ENCODE results near the gene MICAL1.

MICAL1 gene

DNA sequence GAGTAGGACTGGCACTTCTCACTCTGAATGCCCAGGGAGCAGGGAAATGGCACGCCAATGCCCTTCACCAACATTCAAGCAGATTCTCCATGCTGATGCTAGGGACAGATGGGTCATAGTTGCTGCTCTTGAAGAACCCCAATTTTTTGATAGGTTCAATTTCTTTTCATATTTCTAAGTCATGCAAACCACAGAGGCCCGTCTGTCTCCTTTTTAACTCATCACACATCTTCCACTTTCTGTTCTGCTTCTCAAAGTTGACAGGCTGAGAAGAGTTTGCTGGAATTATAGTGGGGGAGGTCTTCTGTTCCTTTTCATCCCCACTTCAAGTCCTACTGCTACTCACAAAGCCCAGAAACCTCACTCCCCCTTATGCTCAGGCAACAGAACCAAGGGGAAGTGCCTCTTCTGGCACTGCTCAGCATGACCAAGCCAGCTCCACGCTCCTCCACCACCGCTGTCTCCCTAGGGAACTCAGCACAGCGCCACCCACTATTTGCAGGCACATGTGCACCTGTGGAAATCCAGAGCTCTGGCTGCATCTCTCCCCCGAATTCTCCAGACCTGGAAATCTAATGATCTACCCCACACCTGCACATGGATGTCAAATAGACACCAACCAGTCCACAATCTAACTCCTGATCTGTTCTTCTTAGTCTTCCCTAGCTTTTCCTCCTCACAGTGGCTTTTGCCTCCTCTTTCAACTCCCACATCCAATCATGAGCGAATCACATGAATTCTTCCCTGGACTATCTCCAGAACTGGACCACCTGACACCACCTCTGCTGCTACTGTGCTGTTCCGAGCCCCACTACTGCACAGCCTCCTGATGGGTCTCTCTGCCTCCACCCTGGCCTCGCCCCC, 16.8 kb upstream of the MICAL1 start:
- H3K27ac ChIP-seq (replicated peaks) = no peak overlapping the region
- no peak for DNase-seq (ENCODE audit: low read depth in 1 of 2, low spot score in 1 of 2)
- no peaks in the 10 kb centered on the region for H3K27me3 ChIP-seq (ENCODE audit: insufficient read depth, poor library complexity, severe bottlenecking)
- no peak overlapping the region for H3K4me3 ChIP-seq (replicated peaks; ENCODE audit: insufficient read depth, low read length)
- TF ChIP-seq POLR2AphosphoS5 (IDR thresholded peaks at IDR 0.05; ENCODE audit: low read depth) (no peak), CTCF (IDR thresholded peaks at IDR 0.05; ENCODE audit: insufficient read depth, low read length) (no peak), GABPA (IDR thresholded peaks at IDR 0.05; ENCODE audit: low read depth) (no peak), SPI1 (IDR thresholded peaks at IDR 0.05; ENCODE audit: borderline replicate concordance, low read depth) (no peak)
- TF ChIP-seq, protein P1, sequence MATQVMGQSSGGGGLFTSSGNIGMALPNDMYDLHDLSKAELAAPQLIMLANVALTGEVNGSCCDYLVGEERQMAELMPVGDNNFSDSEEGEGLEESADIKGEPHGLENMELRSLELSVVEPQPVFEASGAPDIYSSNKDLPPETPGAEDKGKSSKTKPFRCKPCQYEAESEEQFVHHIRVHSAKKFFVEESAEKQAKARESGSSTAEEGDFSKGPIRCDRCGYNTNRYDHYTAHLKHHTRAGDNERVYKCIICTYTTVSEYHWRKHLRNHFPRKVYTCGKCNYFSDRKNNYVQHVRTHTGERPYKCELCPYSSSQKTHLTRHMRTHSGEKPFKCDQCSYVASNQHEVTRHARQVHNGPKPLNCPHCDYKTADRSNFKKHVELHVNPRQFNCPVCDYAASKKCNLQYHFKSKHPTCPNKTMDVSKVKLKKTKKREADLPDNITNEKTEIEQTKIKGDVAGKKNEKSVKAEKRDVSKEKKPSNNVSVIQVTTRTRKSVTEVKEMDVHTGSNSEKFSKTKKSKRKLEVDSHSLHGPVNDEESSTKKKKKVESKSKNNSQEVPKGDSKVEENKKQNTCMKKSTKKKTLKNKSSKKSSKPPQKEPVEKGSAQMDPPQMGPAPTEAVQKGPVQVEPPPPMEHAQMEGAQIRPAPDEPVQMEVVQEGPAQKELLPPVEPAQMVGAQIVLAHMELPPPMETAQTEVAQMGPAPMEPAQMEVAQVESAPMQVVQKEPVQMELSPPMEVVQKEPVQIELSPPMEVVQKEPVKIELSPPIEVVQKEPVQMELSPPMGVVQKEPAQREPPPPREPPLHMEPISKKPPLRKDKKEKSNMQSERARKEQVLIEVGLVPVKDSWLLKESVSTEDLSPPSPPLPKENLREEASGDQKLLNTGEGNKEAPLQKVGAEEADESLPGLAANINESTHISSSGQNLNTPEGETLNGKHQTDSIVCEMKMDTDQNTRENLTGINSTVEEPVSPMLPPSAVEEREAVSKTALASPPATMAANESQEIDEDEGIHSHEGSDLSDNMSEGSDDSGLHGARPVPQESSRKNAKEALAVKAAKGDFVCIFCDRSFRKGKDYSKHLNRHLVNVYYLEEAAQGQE (IDR thresholded peaks at IDR 0.05; ENCODE audit: insufficient replicate concordance, low read depth) = no peak

GRCh38 chr6:109471105-109471810, 15.7 kb upstream of the MICAL1 start:
- Histone ChIP-seq H3K27ac (replicated peaks) (no peak overlapping the region), H3K4me3 (replicated peaks; ENCODE audit: insufficient read depth, low read length) (no peak overlapping the region), H3K27me3 (ENCODE audit: insufficient read depth, poor library complexity, severe bottlenecking) (no peaks in the 10 kb centered on the region)
- no peak for DNase-seq (ENCODE audit: low read depth in 1 of 2, low spot score in 1 of 2)
- TF ChIP-seq SPI1 (IDR thresholded peaks at IDR 0.05; ENCODE audit: borderline replicate concordance, low read depth) (no peak), GABPA (IDR thresholded peaks at IDR 0.05; ENCODE audit: low read depth) (no peak), CTCF (IDR thresholded peaks at IDR 0.05; ENCODE audit: insufficient read depth, low read length) (no peak)
- TF ChIP-seq, protein P1 (IDR thresholded peaks at IDR 0.05; ENCODE audit: insufficient replicate concordance, low read depth) = no peak

- H3K27ac ChIP-seq (replicated peaks) = no peak overlapping the region
- H3K4me3 ChIP-seq (replicated peaks; ENCODE audit: insufficient read depth, low read length) = no peak overlapping the region
- no peaks in the 10 kb centered on the region for H3K27me3 ChIP-seq (ENCODE audit: insufficient read depth, poor library complexity, severe bottlenecking)
- no peak for TF ChIP-seq GABPA (IDR thresholded peaks at IDR 0.05; ENCODE audit: low read depth)
- TF ChIP-seq POLR2AphosphoS5 (IDR thresholded peaks at IDR 0.05; ENCODE audit: low read depth) = no peak
- TF ChIP-seq SPI1 (IDR thresholded peaks at IDR 0.05; ENCODE audit: borderline replicate concordance, low read depth) = no peak
- no peak for TF ChIP-seq CTCF (IDR thresholded peaks at IDR 0.05; ENCODE audit: insufficient read depth, low read length)
- TF ChIP-seq, protein P1 (IDR thresholded peaks at IDR 0.05; ENCODE audit: insufficient replicate concordance, low read depth) = no peak
- DNase-seq (ENCODE audit: low read depth in 1 of 2, low spot score in 1 of 2) = no peak
Observed at GRCh38 chr6:109469591-109470189, 14.1 kb upstream of the MICAL1 start.
